Progenitor cell of endocrine pancreas (in vitro differentiated cells): ENCODE results near the gene CCDC60. TPM values are rescaled to one million over a fixed set of nuclear protein-coding genes. Genes with fewer than 3 reads are reported as not detected.
A peak's percentile ranks its signal among the peaks of the same experiment; 100 is the strongest.

Experiments used
- DNase-seq: peaks from one replicate; pipeline ENCODE4 v3.0.0; 2021; ENCODE audit warnings: low spot score; ENCODE audit not compliant: unreplicated experiment
- H3K27ac Mint-ChIP-seq: 2 replicates; pipeline ENCODE4 v1.8.0; 2021; ENCODE audit warnings: mild to moderate bottlenecking, moderate library complexity, mixed read lengths
- H3K27me3 Mint-ChIP-seq: 2 replicates; pipeline ENCODE4 v1.8.0; 2021; ENCODE audit warnings: mixed read lengths
- H3K36me3 Mint-ChIP-seq: 2 replicates; pipeline ENCODE4 v1.8.0; 2022; ENCODE audit warnings: mixed read lengths; ENCODE audit not compliant: insufficient read depth
- H3K4me1 Mint-ChIP-seq: 2 replicates; pipeline ENCODE4 v1.8.0; 2021; ENCODE audit warnings: low read depth, mixed read lengths
- H3K4me3 Mint-ChIP-seq: 2 replicates; pipeline ENCODE4 v1.8.0; 2021; ENCODE audit warnings: low read depth, mild to moderate bottlenecking, moderate library complexity, mixed read lengths
- H3K9me3 Mint-ChIP-seq: 2 replicates; pipeline ENCODE4 v1.8.0; 2021; ENCODE audit warnings: low read depth, mixed read lengths
- total RNA-seq: library from RNA; stranded (reverse); gene quantifications from 2 replicates; pipeline ENCODE4 v1.2.1, GENCODE V29; 2021
- TF ChIP-seq, protein P1 (sequence below): fragments of 200-600 bp; sonication (generic); IDR thresholded peaks from one replicate; pipeline ENCODE4 v1.5.0; 2021; ENCODE audit warnings: antibody characterized with exemption, mild to moderate bottlenecking; ENCODE audit not compliant: unreplicated experiment

CCDC60 gene
- total RNA-seq, 1 donor from 2014 or later = 23.4 TPM

DNA sequence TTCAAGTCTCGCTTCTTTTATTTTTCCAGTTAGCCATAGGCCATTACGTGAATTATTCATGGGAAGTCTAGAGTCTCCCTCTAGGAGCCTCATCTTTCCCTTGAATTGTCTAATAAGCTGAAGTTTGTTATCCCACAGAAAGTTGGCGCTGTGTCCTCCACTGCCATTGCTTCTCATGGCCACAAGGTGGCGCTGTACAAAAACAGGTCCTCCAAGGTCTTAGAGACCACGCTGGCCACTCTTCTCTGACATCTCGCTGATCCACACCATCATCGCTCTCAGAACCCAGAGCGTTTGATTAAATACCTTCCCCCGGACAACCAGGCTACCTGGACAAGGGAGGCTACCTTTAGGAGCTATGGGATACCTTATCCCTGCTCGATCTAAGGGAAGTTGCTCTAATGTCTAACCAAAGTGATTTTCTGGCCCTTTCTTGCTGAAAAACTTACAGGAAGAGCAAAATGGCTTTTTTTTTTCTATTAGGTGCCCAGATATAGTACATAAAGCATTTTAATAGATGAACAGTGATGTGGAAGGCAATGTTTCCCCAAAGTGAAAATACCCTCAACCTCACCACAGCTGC is 110.0 kb downstream of the CCDC60 start:
- Mint-ChIP-seq H3K27me3 (peaks cover 3% of the 10 kb centered on the region), H3K4me1 (peaks cover 12% of the 10 kb centered on the region), H3K4me3 (no peak overlapping the region), H3K36me3 (peaks cover 3% of the 10 kb centered on the region), H3K9me3 (no peaks in the 10 kb centered on the region), H3K27ac (peak overlapping the region; percentile 80)
- peak; percentile 12 for DNase-seq
- TF ChIP-seq, protein P1, sequence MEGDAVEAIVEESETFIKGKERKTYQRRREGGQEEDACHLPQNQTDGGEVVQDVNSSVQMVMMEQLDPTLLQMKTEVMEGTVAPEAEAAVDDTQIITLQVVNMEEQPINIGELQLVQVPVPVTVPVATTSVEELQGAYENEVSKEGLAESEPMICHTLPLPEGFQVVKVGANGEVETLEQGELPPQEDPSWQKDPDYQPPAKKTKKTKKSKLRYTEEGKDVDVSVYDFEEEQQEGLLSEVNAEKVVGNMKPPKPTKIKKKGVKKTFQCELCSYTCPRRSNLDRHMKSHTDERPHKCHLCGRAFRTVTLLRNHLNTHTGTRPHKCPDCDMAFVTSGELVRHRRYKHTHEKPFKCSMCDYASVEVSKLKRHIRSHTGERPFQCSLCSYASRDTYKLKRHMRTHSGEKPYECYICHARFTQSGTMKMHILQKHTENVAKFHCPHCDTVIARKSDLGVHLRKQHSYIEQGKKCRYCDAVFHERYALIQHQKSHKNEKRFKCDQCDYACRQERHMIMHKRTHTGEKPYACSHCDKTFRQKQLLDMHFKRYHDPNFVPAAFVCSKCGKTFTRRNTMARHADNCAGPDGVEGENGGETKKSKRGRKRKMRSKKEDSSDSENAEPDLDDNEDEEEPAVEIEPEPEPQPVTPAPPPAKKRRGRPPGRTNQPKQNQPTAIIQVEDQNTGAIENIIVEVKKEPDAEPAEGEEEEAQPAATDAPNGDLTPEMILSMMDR = peak; percentile 86

DNA sequence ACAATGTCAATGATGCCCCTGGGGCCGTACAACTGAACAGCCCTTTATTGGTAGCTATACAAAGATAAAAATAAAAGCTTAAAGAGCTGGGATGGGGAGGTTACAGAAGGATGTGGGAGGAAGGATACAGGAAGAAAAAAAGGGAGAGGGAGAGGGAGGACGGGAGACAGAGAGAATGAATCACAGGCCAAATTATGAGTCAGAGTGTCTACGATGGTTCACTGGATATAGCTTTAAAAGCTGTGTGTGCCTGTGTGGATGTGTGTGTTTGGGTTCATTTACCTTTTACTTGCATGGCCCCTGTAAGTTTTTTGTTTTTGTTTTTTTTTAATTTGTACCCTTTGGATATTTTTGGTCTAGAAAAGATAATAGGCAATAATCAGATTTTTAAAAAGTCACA is 111.9 kb downstream of the CCDC60 start:
- no peak for DNase-seq
- no peak overlapping the region for H3K4me3 Mint-ChIP-seq
- H3K4me1 Mint-ChIP-seq = peaks cover 10% of the 10 kb centered on the region
- peaks cover under 1% of the 10 kb centered on the region for H3K36me3 Mint-ChIP-seq
- peaks cover 3% of the 10 kb centered on the region for H3K27me3 Mint-ChIP-seq
- TF ChIP-seq, protein P1 = no peak
- no peak overlapping the region for H3K27ac Mint-ChIP-seq
- no peaks in the 10 kb centered on the region for H3K9me3 Mint-ChIP-seq

DNA sequence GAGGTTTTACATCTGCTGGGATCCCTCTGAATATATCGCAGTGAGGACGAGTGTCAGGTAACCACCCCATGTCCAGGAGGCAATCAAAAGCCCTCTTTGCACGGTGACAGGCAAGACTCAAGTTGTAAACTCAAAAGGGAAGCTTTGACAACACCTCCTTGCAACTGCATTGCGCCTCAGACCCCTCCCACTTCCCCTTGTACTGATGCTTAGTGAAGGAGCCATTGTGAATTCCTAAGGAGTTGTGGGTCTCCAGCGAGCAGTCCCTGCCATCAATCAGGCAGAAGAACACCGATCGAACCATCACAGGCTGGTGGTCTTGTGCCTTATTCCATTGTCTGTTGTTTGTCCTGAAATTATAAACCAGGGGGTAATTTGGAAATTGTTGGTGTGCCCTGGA is 112.6 kb downstream of the CCDC60 start:
- H3K27ac Mint-ChIP-seq = no peak overlapping the region
- TF ChIP-seq, protein P1 = no peak
- H3K27me3 Mint-ChIP-seq = peaks cover 3% of the 10 kb centered on the region
- H3K9me3 Mint-ChIP-seq = no peaks in the 10 kb centered on the region
- no peak for DNase-seq
- H3K36me3 Mint-ChIP-seq = no peaks in the 10 kb centered on the region
- H3K4me3 Mint-ChIP-seq = no peak overlapping the region
- peaks cover 10% of the 10 kb centered on the region for H3K4me1 Mint-ChIP-seq

DNA sequence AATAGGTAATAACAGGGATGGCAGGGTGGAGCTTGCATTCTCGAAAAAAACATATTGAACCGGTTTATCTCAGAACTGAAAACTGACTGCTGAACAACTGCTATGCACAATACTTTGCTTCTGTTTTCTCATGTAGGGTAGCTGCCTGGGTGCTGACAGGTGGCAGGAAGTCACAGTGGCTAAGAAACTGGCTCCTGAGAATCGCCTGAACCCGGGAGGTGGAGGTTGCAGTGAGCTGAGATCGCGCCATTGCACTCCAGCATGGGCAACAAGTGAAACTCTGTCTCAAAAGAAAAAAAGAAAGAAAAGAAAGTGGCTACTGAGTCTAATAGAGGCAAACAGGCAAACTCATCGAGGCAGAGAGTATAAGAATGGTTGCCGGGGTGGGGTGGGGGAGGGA is 113.1 kb downstream of the CCDC60 start:
- TF ChIP-seq, protein P1 = no peak
- no peaks in the 10 kb centered on the region for H3K9me3 Mint-ChIP-seq
- no peak overlapping the region for H3K27ac Mint-ChIP-seq
- no peak overlapping the region for H3K4me3 Mint-ChIP-seq
- H3K36me3 Mint-ChIP-seq = no peaks in the 10 kb centered on the region
- H3K4me1 Mint-ChIP-seq = peaks cover 10% of the 10 kb centered on the region
- peaks cover 3% of the 10 kb centered on the region for H3K27me3 Mint-ChIP-seq
- no peak for DNase-seq

DNA sequence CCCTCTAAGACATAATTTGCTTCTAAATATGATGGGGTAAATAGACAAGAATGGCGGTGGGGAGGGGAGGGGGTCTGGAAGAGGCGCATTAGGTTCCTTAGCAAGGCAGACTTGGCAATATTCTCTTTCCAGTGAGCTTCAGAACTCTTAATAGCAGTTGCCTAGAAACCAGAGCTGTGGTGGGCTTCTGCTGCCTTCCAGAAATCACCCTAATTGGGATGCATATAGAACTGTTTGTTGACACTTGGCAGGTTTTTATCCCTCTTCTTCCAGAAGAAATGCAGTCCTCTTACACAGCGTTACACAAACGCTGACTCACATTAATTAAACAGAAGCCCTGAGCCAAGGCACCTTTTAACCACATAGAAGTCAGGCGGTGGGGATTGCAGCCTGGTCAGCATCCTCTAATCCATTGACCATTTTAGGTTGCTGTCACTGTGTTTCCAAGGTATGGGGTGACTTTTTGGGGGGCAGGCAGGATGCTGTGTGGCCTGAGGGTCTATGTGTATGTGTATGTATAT is 114.1 kb downstream of the CCDC60 start:
- H3K27me3 Mint-ChIP-seq = peaks cover 4% of the 10 kb centered on the region
- no peak for DNase-seq
- H3K4me3 Mint-ChIP-seq = no peak overlapping the region
- peaks cover 10% of the 10 kb centered on the region for H3K4me1 Mint-ChIP-seq
- H3K36me3 Mint-ChIP-seq = no peaks in the 10 kb centered on the region
- H3K27ac Mint-ChIP-seq = no peak overlapping the region
- TF ChIP-seq, protein P1 = no peak
- no peaks in the 10 kb centered on the region for H3K9me3 Mint-ChIP-seq
